Parathyroid adenoma (tissue), 2 donors: ENCODE data around the gene SLC15A3.

Experiments used
- H2AFZ ChIP-seq: fragments of 300-600 bp; sonication (generic); one replicate; pipeline ENCODE4 v1.7.0; 2017; ENCODE audit warnings: antibody characterized with exemption, mild to moderate bottlenecking
- H3K27ac ChIP-seq: fragments of 300-600 bp; sonication (generic); one replicate; pipeline ENCODE4 v1.7.0; 2017
- H3K27me3 ChIP-seq: fragments of 300-600 bp; sonication (generic); one replicate; pipeline ENCODE4 v1.7.0; 2017; ENCODE audit warnings: low read length; ENCODE audit not compliant: control insufficient read depth, insufficient read depth
- H3K36me3 ChIP-seq: fragments of 300-600 bp; sonication (generic); one replicate; pipeline ENCODE4 v1.7.0; 2017; ENCODE audit warnings: low read length; ENCODE audit not compliant: control insufficient read depth, insufficient read depth
- H3K4me1 ChIP-seq: fragments of 300-600 bp; sonication (generic); one replicate; pipeline ENCODE4 v1.7.0; 2017; ENCODE audit warnings: control low read depth
- H3K4me2 ChIP-seq: fragments of 300-600 bp; sonication (generic); one replicate; pipeline ENCODE4 v1.7.0; 2017; ENCODE audit warnings: low read length
- H3K4me3 ChIP-seq: fragments of 300-600 bp; sonication (generic); one replicate; pipeline ENCODE4 v1.7.0; 2017; ENCODE audit warnings: low read depth, low read length
- H3K79me2 ChIP-seq: fragments of 300-600 bp; sonication (generic); one replicate; pipeline ENCODE4 v1.7.0; 2017; ENCODE audit warnings: control low read depth
- H3K9ac ChIP-seq: fragments of 300-600 bp; sonication (generic); one replicate; pipeline ENCODE4 v1.7.0; 2017; ENCODE audit warnings: mild to moderate bottlenecking
- H3K9me3 ChIP-seq: fragments of 300-600 bp; sonication (generic); one replicate; pipeline ENCODE4 v1.7.0; 2017; ENCODE audit warnings: low read length; ENCODE audit not compliant: control insufficient read depth
- TF ChIP-seq, protein P1 (sequence below): fragments of 300-600 bp; sonication (generic); IDR thresholded peaks from one replicate; pipeline ENCODE4 v1.7.0; 2017; ENCODE audit warnings: antibody characterized with exemption, mild to moderate bottlenecking
- donor health status: primary hyperparathyroidism.

Gene SLC15A3

DNA sequence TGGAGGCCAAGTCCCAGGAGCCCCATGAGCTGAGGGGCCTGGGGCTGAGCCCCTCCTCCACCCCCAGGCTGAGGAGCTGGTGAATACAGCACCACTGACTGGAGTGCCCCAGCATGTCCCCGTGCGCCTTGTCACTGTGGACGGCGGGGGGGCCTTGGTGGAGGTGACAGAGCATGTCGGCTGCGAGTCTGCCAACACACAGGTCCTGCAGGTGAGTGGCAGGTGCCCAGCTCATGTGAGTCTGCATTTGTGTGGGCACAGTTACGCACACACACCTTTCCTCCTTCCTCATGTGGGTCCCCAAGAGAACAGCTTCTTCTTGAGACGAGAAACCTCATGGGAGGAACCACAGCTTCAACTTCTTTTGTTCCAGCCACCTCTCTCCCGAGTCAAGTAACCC is 20.1 kb downstream of the SLC15A3 start:
- H3K4me2 ChIP-seq = no peak overlapping the region
- H3K9ac ChIP-seq = no peak overlapping the region
- H2AFZ ChIP-seq = no peak overlapping the region
- no peaks in the 10 kb centered on the region for H3K36me3 ChIP-seq
- TF ChIP-seq, protein P1, sequence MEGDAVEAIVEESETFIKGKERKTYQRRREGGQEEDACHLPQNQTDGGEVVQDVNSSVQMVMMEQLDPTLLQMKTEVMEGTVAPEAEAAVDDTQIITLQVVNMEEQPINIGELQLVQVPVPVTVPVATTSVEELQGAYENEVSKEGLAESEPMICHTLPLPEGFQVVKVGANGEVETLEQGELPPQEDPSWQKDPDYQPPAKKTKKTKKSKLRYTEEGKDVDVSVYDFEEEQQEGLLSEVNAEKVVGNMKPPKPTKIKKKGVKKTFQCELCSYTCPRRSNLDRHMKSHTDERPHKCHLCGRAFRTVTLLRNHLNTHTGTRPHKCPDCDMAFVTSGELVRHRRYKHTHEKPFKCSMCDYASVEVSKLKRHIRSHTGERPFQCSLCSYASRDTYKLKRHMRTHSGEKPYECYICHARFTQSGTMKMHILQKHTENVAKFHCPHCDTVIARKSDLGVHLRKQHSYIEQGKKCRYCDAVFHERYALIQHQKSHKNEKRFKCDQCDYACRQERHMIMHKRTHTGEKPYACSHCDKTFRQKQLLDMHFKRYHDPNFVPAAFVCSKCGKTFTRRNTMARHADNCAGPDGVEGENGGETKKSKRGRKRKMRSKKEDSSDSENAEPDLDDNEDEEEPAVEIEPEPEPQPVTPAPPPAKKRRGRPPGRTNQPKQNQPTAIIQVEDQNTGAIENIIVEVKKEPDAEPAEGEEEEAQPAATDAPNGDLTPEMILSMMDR = no peak
- H3K79me2 ChIP-seq = no peaks in the 10 kb centered on the region
- H3K9me3 ChIP-seq = no peaks in the 10 kb centered on the region
- no peak overlapping the region for H3K4me3 ChIP-seq
- no peaks in the 10 kb centered on the region for H3K4me1 ChIP-seq
- no peak overlapping the region for H3K27ac ChIP-seq
- H3K27me3 ChIP-seq = no peaks in the 10 kb centered on the region

- Histone ChIP-seq H3K9me3 (no peaks in the 10 kb centered on the region), H3K9ac (no peak overlapping the region), H3K4me3 (no peak overlapping the region), H3K4me1 (no peaks in the 10 kb centered on the region), H3K27ac (no peak overlapping the region), H3K4me2 (no peak overlapping the region), H3K36me3 (no peaks in the 10 kb centered on the region), H2AFZ (no peak overlapping the region), H3K27me3 (no peaks in the 10 kb centered on the region), H3K79me2 (no peaks in the 10 kb centered on the region)
- TF ChIP-seq, protein P1 = no peak
Measured at GRCh38 chr11:60930394-60930793, 21.6 kb downstream of the SLC15A3 start.

DNA sequence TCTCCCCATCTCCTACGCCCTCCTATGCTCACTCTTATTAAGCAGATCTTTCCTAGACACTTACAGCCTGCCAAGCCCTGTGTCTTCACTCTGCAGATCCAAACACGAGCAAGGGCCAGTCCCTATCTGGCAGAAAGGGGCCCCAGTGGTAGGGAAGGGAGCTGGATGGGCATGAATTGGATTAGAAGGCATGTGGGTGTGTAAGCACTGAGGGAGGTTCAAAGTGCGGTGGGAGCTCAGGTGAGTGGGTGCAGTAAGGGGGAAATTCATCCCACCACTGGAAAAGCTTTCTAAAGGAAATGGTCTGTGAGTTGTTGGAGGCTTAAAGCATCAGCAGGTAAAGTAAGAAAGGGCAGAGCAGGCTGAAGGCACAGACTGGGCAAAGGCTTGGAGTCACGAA is 22.2 kb downstream of the SLC15A3 start:
- H3K27me3 ChIP-seq = no peaks in the 10 kb centered on the region
- H3K27ac ChIP-seq = no peak overlapping the region

DNA sequence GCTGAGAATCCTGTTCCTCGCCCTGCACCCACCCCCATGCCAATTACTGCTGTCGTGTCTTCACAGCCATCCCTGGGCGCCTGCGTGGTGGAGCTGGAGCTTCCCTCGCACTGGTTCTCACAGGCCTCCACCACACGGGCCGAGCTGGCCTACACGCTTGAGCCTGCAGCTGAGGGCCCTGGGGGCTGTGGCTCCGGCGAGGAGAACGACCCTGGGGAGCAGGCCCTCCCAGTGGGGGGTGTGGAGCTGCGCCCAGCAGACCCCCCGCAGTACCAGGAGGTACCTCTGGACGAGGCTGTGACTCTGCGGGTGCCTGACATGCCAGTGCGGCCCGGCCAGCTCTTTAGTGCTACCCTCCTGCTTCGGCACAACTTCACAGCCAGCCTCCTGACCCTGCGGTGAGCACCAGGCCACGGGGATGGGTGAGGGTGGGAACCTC is 23.4 kb downstream of the SLC15A3 start:
- Histone ChIP-seq H3K27ac (no peak overlapping the region), H3K4me2 (no peak overlapping the region), H3K9me3 (no peaks in the 10 kb centered on the region), H2AFZ (no peak overlapping the region), H3K79me2 (no peaks in the 10 kb centered on the region), H3K4me1 (no peaks in the 10 kb centered on the region), H3K36me3 (no peaks in the 10 kb centered on the region), H3K4me3 (no peak overlapping the region), H3K27me3 (no peaks in the 10 kb centered on the region), H3K9ac (no peak overlapping the region)
- TF ChIP-seq, protein P1 = no peak

More for the DNA sequence above, 22.2 kb downstream of the SLC15A3 start:
- Histone ChIP-seq H3K36me3 (no peaks in the 10 kb centered on the region), H3K79me2 (no peaks in the 10 kb centered on the region), H3K9me3 (no peaks in the 10 kb centered on the region), H3K4me3 (no peak overlapping the region), H3K4me2 (no peak overlapping the region), H3K9ac (no peak overlapping the region), H2AFZ (no peak overlapping the region), H3K4me1 (no peaks in the 10 kb centered on the region)
- TF ChIP-seq, protein P1 = no peak

DNA sequence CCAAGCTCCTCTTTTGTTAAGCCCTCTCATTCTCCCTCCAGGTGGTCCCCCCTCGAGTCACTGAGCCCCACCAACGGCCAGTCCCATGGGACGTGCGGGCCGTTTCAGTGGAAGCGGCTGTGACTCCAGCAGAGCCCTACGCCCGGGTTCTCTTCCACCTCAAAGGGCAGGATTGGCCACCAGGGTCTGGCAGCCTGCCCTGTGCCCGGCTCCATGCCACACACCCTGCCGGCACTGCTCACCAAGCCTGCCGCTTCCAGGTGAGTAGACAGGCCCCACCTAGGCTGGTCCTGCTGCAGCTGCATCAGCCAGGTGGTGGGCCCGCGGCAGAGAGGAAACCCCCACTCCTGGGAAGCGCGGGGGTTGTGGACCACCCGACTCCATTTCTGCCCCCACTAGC is 24.4 kb downstream of the SLC15A3 start:
- Histone ChIP-seq H3K4me2 (no peak overlapping the region), H3K4me3 (no peak overlapping the region), H3K36me3 (no peaks in the 10 kb centered on the region), H3K9ac (no peak overlapping the region), H3K79me2 (no peaks in the 10 kb centered on the region), H3K9me3 (no peaks in the 10 kb centered on the region), H3K27me3 (no peaks in the 10 kb centered on the region), H3K27ac (no peak overlapping the region), H3K4me1 (no peaks in the 10 kb centered on the region), H2AFZ (no peak overlapping the region)
- TF ChIP-seq, protein P1 = no peak
